GM19463 (cell line): ENCODE data around the gene EYA4.

Experiments
- ATAC-seq: cut with Tn5 transposase; IDR thresholded peaks from one replicate; pipeline ENCODE4 v1.9.1; 2021; ENCODE audit warnings: mild to moderate bottlenecking, moderate library complexity; ENCODE audit not compliant: unreplicated experiment

EYA4 gene

GRCh38 chr6:133502441-133503335 is 261.5 kb downstream of the EYA4 start:
- no peak for ATAC-seq

- ATAC-seq = no peak
Observed at GRCh38 chr6:133503336-133503729, 262.2 kb downstream of the EYA4 start.

- ATAC-seq = no peak
Observed at GRCh38 chr6:133504158-133504557, 263.0 kb downstream of the EYA4 start.

- ATAC-seq = no peak
Observed at GRCh38 chr6:133504761-133505160, 263.6 kb downstream of the EYA4 start.

- ATAC-seq = no peak
Observed at GRCh38 chr6:133505681-133506080, 264.5 kb downstream of the EYA4 start.

GRCh38 chr6:133512410-133513016 is 271.4 kb downstream of the EYA4 start:
- ATAC-seq = no peak

GRCh38 chr6:133523816-133524215 is 282.7 kb downstream of the EYA4 start:
- no peak for ATAC-seq

- no peak for ATAC-seq
Observed at GRCh38 chr6:133526436-133526835, 285.3 kb downstream of the EYA4 start.

- no peak for ATAC-seq
Observed at GRCh38 chr6:133528566-133528965, 287.4 kb downstream of the EYA4 start.

- ATAC-seq = no peak
Observed at GRCh38 chr6:133532908-133533307, 291.8 kb downstream of the EYA4 start.

GRCh38 chr6:133539502-133540259 is 298.5 kb downstream of the EYA4 start:
- ATAC-seq = no peak

- no peak for ATAC-seq
Observed at GRCh38 chr6:133540361-133540760, 299.2 kb downstream of the EYA4 start.

- no peak for ATAC-seq
Observed at GRCh38 chr6:133541040-133541439, 299.9 kb downstream of the EYA4 start.

- no peak for ATAC-seq
Observed at GRCh38 chr6:133542056-133542821, 301.1 kb downstream of the EYA4 start.

- no peak for ATAC-seq
Observed at GRCh38 chr6:133544419-133544818, 303.3 kb downstream of the EYA4 start.

- no peak for ATAC-seq
Observed at GRCh38 chr6:133546098-133546497, 304.9 kb downstream of the EYA4 start.

- no peak for ATAC-seq
Observed at GRCh38 chr6:133547136-133547535, 306.0 kb downstream of the EYA4 start.

- ATAC-seq = no peak
Observed at GRCh38 chr6:133548423-133549159, 307.4 kb downstream of the EYA4 start.

- ATAC-seq = no peak
Observed at GRCh38 chr6:133549371-133549801, 308.2 kb downstream of the EYA4 start.

- ATAC-seq = no peak
Observed at GRCh38 chr6:133550026-133550425, 308.9 kb downstream of the EYA4 start.
